ENCODE results near the gene APH1A.
"Not testable (repeated sequence)": the region's sequence is repeated elsewhere in the genome, so short reads cannot be mapped to it uniquely, and the experiment has no call there.

APH1A gene

GRCh38 chr1:150268705-150269403 lies at the start of gene APH1A:
Gene APH1A (minus strand): TSS chr1:150269016. CDS start chr1:150268810, 206 bp downstream.
- peak; percentile 83 to 95 for DNase-seq (ENCODE audit: extremely low read depth in 1 of 2, low read depth in 1 of 2)

DNA sequence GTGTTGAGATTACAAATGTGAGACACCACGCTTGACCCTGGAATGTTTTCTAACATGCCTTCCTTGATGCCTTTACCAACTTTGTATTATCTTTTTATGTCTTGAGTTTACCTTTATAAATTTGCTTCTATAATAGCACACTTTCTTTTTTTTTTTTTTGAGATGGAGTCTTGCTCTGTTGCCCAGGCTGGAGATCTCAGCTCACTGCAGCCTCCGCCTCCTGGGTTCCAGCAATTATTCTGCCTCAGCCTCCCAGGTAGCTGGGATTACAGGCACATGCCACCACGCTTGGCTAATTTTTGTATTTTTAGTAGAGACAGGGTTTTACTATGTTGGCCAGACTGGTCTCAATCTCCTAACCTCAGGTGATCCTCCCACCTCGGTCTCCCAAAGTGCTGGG lies 45.9 kb upstream of the APH1A start:
- DNase-seq (ENCODE audit: extremely low read depth in 1 of 2, low read depth in 1 of 2) = not testable (repeated sequence)

DNA sequence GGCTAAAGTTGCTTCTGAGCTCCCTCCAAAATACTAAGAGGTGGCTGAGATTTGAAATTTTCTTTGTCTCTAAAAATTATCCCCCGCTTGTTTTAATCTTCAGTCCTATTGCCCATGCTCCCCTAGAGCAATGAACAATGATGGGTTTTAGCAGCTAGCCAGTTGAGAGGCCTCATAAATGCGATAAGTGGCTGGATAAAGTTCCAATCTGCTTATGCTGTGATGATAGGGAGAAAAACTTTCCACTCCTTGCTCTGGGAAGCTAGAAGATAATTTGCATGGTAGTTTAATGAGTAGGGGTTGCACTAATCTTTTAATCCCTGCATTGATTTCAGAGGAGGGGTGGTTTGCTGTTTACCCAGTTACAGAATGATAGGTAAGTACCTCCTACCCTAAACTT lies 42.9 kb upstream of the APH1A start:
- DNase-seq (ENCODE audit: extremely low read depth in 1 of 2, low read depth in 1 of 2) = no peak

DNA sequence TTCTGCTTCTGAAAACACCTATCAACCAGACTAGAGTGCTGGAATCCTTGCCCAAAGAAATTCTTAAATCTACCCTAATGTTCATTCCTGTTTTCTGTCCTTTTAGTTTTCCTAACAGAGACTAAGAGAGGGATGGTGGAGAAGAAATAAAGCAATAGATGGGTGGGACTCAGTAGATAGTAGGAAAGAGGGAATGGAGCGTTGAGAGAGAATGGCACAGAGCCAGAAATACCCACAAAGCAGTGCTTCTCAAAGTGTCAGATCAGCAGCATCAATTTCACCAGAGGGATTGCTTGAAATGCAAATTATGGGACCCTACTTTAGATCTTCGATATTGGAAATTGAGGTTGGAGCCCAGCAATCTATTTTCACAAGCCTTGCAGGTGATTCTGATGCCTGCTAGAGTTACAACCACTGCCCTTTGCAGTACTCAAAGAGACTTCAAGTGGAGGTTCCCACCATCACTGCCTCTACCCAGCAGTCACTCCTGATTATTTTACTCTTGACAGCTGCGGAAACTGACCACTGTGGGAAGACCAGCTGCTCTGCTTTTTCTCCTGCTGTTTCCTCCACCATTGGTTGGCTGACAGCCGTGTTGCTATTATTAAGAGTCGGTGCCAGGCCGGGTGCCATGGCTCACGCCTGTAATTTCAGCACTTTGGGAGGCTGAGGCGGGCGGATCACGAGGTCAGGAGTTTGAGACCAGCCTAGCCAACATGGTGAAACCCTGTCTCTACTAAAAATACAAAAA lies 41.1 kb upstream of the APH1A start:
- no peak for DNase-seq (ENCODE audit: extremely low read depth in 1 of 2, low read depth in 1 of 2)

- DNase-seq (ENCODE audit: extremely low read depth in 1 of 2, low read depth in 1 of 2) = not testable (repeated sequence)
These were observed 39.8 kb upstream of the APH1A start for GRCh38 chr1:150308585-150308984.

DNA sequence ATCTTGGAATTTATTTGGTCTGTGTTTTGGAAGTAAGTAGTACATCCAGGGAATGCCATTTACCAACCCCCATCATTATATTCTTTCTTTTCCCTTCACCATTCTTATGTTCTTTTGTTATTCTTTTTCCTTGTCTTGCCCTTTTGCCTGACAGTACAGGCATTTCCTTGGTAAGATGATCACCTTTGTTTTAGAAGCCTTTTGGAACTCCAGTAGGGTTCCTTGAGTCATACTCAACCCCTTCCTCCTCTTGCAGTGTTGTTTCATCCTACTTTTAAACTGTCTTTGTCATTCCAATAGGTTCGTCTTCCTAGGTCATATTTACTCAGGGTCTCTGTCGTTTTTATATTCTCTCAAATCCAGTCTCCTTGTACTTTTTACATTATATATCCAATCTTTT lies 34.1 kb upstream of the APH1A start:
- DNase-seq (ENCODE audit: extremely low read depth in 1 of 2, low read depth in 1 of 2) = no peak

- no peak for DNase-seq (ENCODE audit: extremely low read depth in 1 of 2, low read depth in 1 of 2)
These were observed 33.5 kb upstream of the APH1A start for GRCh38 chr1:150302338-150302737.

DNA sequence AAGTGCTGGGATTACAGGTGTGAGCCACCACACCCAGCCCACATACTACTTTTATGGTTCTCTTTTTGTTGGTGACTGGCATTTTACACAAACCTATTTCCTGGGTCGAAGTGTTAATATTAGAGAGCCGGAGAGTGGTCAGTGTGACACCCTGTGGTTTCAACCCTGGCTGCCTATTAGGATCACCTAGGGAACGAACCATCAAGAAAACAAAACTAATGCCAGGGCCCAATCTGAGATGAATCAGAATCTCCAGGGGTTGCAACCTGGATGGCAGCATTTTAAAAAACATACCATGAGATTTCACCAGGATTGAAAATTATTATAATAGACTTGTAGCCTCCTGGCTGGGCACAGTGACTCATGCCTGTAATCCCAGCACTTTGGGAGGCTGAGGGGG lies 30.9 kb upstream of the APH1A start:
- DNase-seq (ENCODE audit: extremely low read depth in 1 of 2, low read depth in 1 of 2) = no peak

DNA sequence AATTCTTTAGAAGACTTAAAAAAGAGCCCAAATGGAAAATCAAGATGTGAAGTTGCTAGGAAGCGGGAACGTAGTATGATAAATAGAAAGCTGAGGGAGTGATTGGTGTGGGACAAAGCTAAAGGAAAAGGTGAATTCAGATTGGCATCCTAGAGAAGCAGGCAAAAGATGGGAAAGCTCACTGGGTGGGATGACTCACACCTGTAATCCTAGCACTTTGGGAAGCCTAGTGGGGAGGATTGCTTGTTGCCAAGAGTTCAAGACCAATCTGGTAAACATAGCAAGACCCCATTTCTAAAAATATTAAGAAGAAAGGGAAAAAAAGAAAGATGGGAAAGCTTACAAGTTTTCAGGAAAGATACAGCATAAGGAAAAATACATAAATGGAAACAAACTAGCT lies 26.7 kb upstream of the APH1A start:
- DNase-seq (ENCODE audit: extremely low read depth in 1 of 2, low read depth in 1 of 2) = no peak

- DNase-seq (ENCODE audit: extremely low read depth in 1 of 2, low read depth in 1 of 2) = peak; percentile 76 to 86
These were observed 24.8 kb upstream of the APH1A start, which contains the start of gene MRPS21 for GRCh38 chr1:150293433-150294253. Gene MRPS21 (plus strand): TSS chr1:150293861. CDS start chr1:150294367, 506 bp downstream.

DNA sequence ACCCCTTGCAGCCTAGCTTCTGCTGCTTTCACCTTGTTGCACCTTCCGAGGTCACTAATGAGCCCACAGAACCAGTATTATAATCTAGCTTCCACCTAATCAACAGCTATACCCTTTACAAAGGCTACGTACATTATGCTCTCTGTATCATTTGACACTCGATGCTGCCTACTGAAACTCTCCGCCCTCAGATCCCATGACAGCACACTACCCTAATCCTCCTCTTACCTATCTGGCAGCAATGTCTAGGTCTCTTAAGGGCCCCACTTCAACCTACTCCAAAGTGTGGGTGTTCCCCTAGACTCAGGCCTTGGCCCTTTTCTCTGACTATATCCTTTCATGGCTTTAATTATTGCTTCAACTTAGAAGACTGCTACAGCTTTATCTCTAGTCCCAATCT lies 20.0 kb upstream of the APH1A start:
- no peak for DNase-seq (ENCODE audit: extremely low read depth in 1 of 2, low read depth in 1 of 2)

GRCh38 chr1:150288382-150288781 lies 19.6 kb upstream of the APH1A start:
- no peak for DNase-seq (ENCODE audit: extremely low read depth in 1 of 2, low read depth in 1 of 2)

DNA sequence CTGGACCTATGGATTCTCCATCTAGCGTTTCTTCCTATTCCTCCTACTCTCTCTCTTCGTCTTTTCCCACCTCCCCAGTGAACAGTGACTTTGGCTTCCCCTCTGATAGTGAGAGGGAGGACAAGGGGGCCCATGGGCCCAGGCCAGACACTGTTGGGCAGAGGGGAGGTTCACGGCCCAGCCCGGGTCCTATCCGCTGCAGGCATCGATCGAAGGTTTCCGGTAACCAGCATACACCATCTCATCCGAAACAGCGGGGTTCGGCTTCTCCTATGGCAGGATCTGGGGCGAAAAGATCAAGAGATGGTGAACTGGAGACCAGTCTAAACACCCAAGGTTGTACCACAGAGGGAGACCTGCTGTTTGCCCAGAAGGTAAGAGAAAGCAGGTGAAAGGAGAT lies 14.4 kb upstream of the APH1A start:
- no peak for DNase-seq (ENCODE audit: extremely low read depth in 1 of 2, low read depth in 1 of 2)

DNA sequence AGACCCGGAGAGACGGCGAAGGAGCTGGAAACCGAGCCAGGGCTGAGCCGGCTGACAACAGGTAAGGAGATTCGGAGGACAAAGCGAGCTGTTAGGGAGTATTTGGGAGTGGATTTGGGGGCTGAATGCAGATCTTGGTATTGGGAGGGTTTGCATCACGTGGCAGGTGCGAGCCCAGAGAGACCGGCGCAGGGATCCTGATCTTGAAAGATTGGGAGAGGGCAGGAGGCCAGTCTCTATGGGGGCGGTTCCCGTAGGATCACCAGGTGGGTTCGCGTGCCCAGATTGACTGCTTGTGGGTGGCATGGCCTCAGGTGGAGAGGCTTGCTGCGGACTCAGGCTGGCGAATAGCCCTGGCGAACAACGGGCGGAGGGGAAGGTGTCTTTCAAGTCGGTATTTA lies 13.7 kb upstream of the APH1A start:
- no peak for DNase-seq (ENCODE audit: extremely low read depth in 1 of 2, low read depth in 1 of 2)

- peak in 1 of 2 donors; percentile 70 for DNase-seq (ENCODE audit: extremely low read depth in 1 of 2, low read depth in 1 of 2)
These were observed 13.1 kb upstream of the APH1A start, which contains the start of gene CIART for GRCh38 chr1:150281758-150282557. Gene CIART (plus strand): TSS chr1:150282554. CDS start chr1:150283268, 714 bp downstream.

GRCh38 chr1:150281221-150281757 lies 12.5 kb upstream of the APH1A start:
- DNase-seq (ENCODE audit: extremely low read depth in 1 of 2, low read depth in 1 of 2) = peak in 1 of 2 donors; percentile 31

DNA sequence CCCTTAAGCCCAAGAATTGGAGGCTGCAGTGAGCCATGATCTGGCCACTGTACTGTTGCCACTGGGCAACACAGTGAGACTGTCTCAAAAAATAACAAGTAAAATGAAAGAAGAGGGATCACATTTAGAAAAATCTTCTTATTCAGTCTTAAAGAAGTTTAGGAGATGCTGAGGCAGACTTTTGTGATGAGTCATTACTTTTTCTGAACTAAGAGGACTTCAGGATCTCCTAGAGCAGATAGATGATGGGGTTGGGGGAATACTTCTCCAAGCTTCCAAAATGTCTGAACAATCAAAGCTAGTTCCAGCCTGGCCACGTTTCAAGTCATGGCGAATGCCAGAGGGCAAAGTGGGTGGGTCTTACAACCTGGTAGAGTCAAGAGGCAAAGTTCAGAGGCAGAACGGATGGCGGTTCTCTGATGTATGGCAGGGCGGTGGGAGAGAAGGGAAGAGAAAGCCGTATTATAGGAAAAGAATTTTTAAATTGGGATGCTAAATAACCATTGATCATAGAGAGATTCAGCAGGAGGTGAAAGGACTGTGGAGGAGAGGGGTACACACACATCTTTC lies 11.4 kb upstream of the APH1A start:
- no peak for DNase-seq (ENCODE audit: extremely low read depth in 1 of 2, low read depth in 1 of 2)

DNA sequence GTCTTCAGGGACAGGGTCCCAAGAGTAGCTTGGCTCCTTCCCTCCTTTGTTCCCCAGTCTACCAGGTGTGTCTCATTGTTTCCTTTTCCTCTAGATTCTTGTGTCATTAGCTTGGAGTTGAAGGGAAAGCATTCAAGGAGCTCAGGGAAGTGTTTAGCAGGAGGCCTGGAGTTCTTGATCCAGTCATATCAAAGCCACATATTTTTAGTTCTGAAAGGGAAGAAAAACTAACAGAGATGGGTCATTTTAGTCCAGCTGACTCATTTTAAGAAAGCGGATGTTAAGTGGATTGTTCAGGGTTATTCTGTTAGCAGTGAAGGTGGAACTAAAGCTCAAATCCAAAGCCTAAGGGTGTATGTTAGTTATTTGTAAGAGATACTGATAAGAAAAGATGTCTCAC lies 4.5 kb upstream of the APH1A start:
- DNase-seq (ENCODE audit: extremely low read depth in 1 of 2, low read depth in 1 of 2) = no peak

DNA sequence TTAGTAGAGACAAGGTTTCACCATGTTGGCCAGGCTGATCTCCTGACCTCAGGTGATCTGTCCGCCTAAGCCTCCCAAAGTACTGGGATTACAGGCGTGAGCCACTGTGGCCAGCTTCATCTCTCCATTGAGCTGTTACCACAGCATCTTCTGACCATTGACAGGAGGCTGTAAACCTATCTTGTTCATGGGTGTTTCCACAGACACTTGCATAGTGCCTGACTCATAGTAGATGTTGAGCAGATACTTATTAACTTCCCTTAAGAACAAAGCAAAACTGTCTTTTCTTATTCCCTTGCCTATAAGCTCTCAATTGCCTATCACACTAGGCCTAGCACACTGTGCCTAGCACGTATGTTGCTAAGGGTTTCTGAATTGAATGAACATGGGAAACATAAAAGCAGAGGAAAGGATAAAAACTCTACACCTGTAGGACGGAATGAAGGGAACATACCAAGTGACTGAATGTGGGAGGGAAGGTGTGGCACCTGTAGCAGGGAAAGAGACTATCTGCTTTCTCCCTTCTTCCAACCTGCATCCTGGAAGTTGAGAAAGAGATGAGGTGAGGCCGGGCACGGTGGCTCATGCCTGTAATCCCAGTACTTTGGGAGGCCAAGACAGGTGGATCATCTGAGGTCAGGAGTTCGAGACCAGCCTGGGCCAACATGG lies 2.6 kb upstream of the APH1A start:
- DNase-seq (ENCODE audit: extremely low read depth in 1 of 2, low read depth in 1 of 2) = no peak

All from stimulated activated CD8-positive, alpha-beta memory T cell treated with anti-CD3 and anti-CD28 coated beads, Interleukin-7, amount 100 ng/mL, for 48 hours (primary cell).